Omental fat pad (tissue), 4 donors: ENCODE measurements around the gene ERBB4. TPM values are rescaled to one million over a fixed set of nuclear protein-coding genes. Genes with fewer than 3 reads are reported as not detected.

Experiments used
- ATAC-seq: fragments of 150-250 bp; one replicate; pipeline ENCODE4 v1.9.1; 2016; ENCODE audit warnings: mild to moderate bottlenecking, moderate library complexity; ENCODE audit not compliant: low FRiP score
- DNase-seq: peaks from one replicate; pipeline ENCODE4 v3.0.0-alpha.2; 2019; ENCODE audit warnings: low spot score
- CTCF ChIP-seq, 3 donors: fragments of 450-650 bp; IDR thresholded peaks; one replicate each; pipeline ENCODE4 v1.5.1; 2016 to 2017; ENCODE audit warnings: antibody characterized with exemption in 3 of 3, mild to moderate bottlenecking in 3 of 3, moderate library complexity in 2 of 3
- total RNA-seq, 4 donors: library from RNA; depleted of rRNA; stranded (reverse); fragments of >200 nt; gene quantifications; one replicate each; pipeline ENCODE4 v1.1.0, GENCODE V29; 2016

ERBB4 gene
- total RNA-seq, 4 donors from 2014 or later: 0.16 to 7.7 (median 2.1) TPM

GRCh38 chr2:211397764-211398163 is 1140.8 kb downstream of the ERBB4 start:
- DNase-seq (no peak), ATAC-seq (no peak)
- no peak for TF ChIP-seq CTCF (IDR thresholded peaks at IDR 0.05)

GRCh38 chr2:211396815-211397214 is 1141.8 kb downstream of the ERBB4 start:
- no peak for ATAC-seq
- no peak for DNase-seq
- TF ChIP-seq CTCF (IDR thresholded peaks at IDR 0.05): no peak

- no peak for TF ChIP-seq CTCF (IDR thresholded peaks at IDR 0.05)
- DNase-seq: no peak
- ATAC-seq: no peak
Observed at GRCh38 chr2:211391189-211391567, 1147.4 kb downstream of the ERBB4 start.

- ATAC-seq: no peak
- no peak for DNase-seq
- TF ChIP-seq CTCF (IDR thresholded peaks at IDR 0.05): no peak
Observed at GRCh38 chr2:211390536-211391188, 1147.9 kb downstream of the ERBB4 start.

- no peak for TF ChIP-seq CTCF (IDR thresholded peaks at IDR 0.05)
- DNase-seq (no peak), ATAC-seq (no peak)
Observed at GRCh38 chr2:211387734-211388133, 1150.9 kb downstream of the ERBB4 start.

GRCh38 chr2:211380041-211380440 is 1158.6 kb downstream of the ERBB4 start:
- ATAC-seq (no peak), DNase-seq (no peak)
- no peak for TF ChIP-seq CTCF (IDR thresholded peaks at IDR 0.05)

GRCh38 chr2:211376410-211376809 is 1162.2 kb downstream of the ERBB4 start:
- no peak for DNase-seq
- no peak for TF ChIP-seq CTCF (IDR thresholded peaks at IDR 0.05)
- no peak for ATAC-seq
